ENCODE measurements around the gene MAGEC3. TPM values are rescaled to one million over a fixed set of nuclear protein-coding genes. Genes with fewer than 3 reads are reported as not detected.

MAGEC3 gene
- total RNA-seq, 2 experiments from 2014 or later: not detected

- intact Hi-C loops (cut with DNase I, micrococcal nuclease): no loop called here
- H3K36me3 Mint-ChIP-seq (ENCODE audit: low read depth): no peaks in the 10 kb centered on the region
- DNase-seq: no peak
- ChIA-PET CTCF (no interaction called here), POLR2A (no interaction called here)
- Histone ChIP-seq H3K27ac (ENCODE audit: low read depth in 1 of 2, low read length in 2 of 2) (no peak overlapping the region), H3K36me3 (ENCODE audit: insufficient read depth, low read length) (no peaks in the 10 kb centered on the region), H3K9me3 (ENCODE audit: control insufficient read depth in 1 of 2, insufficient read depth in 1 of 2, low read length in 2 of 2) (no peaks in the 10 kb centered on the region), H3K4me3 (ENCODE audit: low read length) (no peak overlapping the region), H3K4me1 (ENCODE audit: insufficient read depth, low read length) (no peaks in the 10 kb centered on the region), H3K27me3 (ENCODE audit: control insufficient read depth in 1 of 2, insufficient read depth in 2 of 2, low read length in 2 of 2) (no peaks in the 10 kb centered on the region)
- no peak overlapping the region for H3K4me3 Mint-ChIP-seq
- H3K9me3 Mint-ChIP-seq: no peaks in the 10 kb centered on the region
- H3K4me1 Mint-ChIP-seq (ENCODE audit: low read depth): no peaks in the 10 kb centered on the region
- no peaks in the 10 kb centered on the region for H3K27me3 Mint-ChIP-seq
- TF ChIP-seq CTCF (IDR thresholded peaks at IDR 0.05): no peak
- ATAC-seq (ENCODE audit: poor library complexity): no peak
- no peak overlapping the region for H3K27ac Mint-ChIP-seq
These were observed 86.2 kb downstream of the MAGEC3 start for GRCh38 chrX:141924293-141924692.

GRCh38 chrX:141928432-141928831 lies 90.3 kb downstream of the MAGEC3 start:
- no peaks in the 10 kb centered on the region for H3K27me3 Mint-ChIP-seq
- Histone ChIP-seq H3K9me3 (ENCODE audit: control insufficient read depth in 1 of 2, insufficient read depth in 1 of 2, low read length in 2 of 2) (no peaks in the 10 kb centered on the region), H3K4me3 (ENCODE audit: low read length) (no peak overlapping the region), H3K4me1 (ENCODE audit: insufficient read depth, low read length) (no peaks in the 10 kb centered on the region), H3K27ac (ENCODE audit: low read depth in 1 of 2, low read length in 2 of 2) (no peak overlapping the region), H3K36me3 (ENCODE audit: insufficient read depth, low read length) (no peaks in the 10 kb centered on the region), H3K27me3 (ENCODE audit: control insufficient read depth in 1 of 2, insufficient read depth in 2 of 2, low read length in 2 of 2) (no peaks in the 10 kb centered on the region)
- intact Hi-C loops (cut with DNase I, micrococcal nuclease): no loop called here
- POLR2A ChIA-PET: no interaction called here
- H3K9me3 Mint-ChIP-seq: no peaks in the 10 kb centered on the region
- H3K27ac Mint-ChIP-seq: no peak overlapping the region
- TF ChIP-seq CTCF (IDR thresholded peaks at IDR 0.05): no peak
- CTCF ChIA-PET: no interaction called here
- no peak for DNase-seq
- H3K36me3 Mint-ChIP-seq (ENCODE audit: low read depth): no peaks in the 10 kb centered on the region
- ATAC-seq (ENCODE audit: poor library complexity): no peak
- H3K4me1 Mint-ChIP-seq (ENCODE audit: low read depth): no peaks in the 10 kb centered on the region
- no peak overlapping the region for H3K4me3 Mint-ChIP-seq

GRCh38 chrX:141934059-141934641 lies 96.0 kb downstream of the MAGEC3 start:
- Histone ChIP-seq H3K9me3 (ENCODE audit: control insufficient read depth in 1 of 2, insufficient read depth in 1 of 2, low read length in 2 of 2) (no peaks in the 10 kb centered on the region), H3K36me3 (ENCODE audit: insufficient read depth, low read length) (no peaks in the 10 kb centered on the region), H3K4me1 (ENCODE audit: insufficient read depth, low read length) (no peaks in the 10 kb centered on the region), H3K27ac (ENCODE audit: low read depth in 1 of 2, low read length in 2 of 2) (no peak overlapping the region), H3K27me3 (ENCODE audit: control insufficient read depth in 1 of 2, insufficient read depth in 2 of 2, low read length in 2 of 2) (no peaks in the 10 kb centered on the region), H3K4me3 (ENCODE audit: low read length) (no peak overlapping the region)
- no peaks in the 10 kb centered on the region for H3K36me3 Mint-ChIP-seq (ENCODE audit: low read depth)
- intact Hi-C loops (cut with DNase I, micrococcal nuclease): no loop called here
- no peak overlapping the region for H3K27ac Mint-ChIP-seq
- no peaks in the 10 kb centered on the region for H3K4me1 Mint-ChIP-seq (ENCODE audit: low read depth)
- no peaks in the 10 kb centered on the region for H3K9me3 Mint-ChIP-seq
- TF ChIP-seq CTCF (IDR thresholded peaks at IDR 0.05): no peak
- ChIA-PET POLR2A (no interaction called here), CTCF (interaction anchor here (0.5 kb wide), 1 partner anchor 1398 kb away, joined by 3 read pairs; no protein-coding TSS in a partner anchor)
- DNase-seq: no peak
- H3K27me3 Mint-ChIP-seq: no peaks in the 10 kb centered on the region
- no peak overlapping the region for H3K4me3 Mint-ChIP-seq
- no peak for ATAC-seq (ENCODE audit: poor library complexity)

Data from CD4-positive, alpha-beta T cell (primary cell).